ENCODE data around the gene RCAN3.
"Not testable (repeated sequence)": the region's sequence is repeated elsewhere in the genome, so short reads cannot be mapped to it uniquely, and the experiment has no call there.

The RCAN3 gene

DNA sequence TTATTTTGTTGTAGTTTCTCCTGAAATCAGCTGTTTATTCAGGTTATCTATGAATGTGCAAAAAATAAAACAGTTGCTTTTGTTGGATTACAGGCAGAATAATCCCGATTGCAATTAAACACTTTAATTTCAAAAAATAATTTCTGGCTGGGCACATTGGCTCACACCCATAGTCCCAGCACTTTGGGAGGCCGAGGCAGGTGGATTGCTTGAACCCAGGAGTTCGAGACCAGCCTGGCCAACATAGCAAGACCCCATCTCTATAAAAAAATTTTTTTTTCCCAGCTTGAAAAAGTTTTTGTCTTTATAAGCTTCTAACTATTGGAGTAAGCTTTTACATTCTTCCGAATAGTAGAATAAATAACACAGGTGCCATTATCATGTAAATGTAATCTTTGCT, 15.3 kb downstream of the RCAN3 start:
- H3K9ac ChIP-seq (ENCODE audit: low read length), result no peak overlapping the region
- no peaks in the 10 kb centered on the region for H3K4me1 ChIP-seq (ENCODE audit: insufficient read depth, low read length)
- no peaks in the 10 kb centered on the region for H3K27me3 ChIP-seq (ENCODE audit: control insufficient read depth in 1 of 2, insufficient read depth in 2 of 2, low read length in 2 of 2)
- no peak overlapping the region for H3K4me3 ChIP-seq (ENCODE audit: low read depth in 1 of 2, low read length in 2 of 2)
- no peaks in the 10 kb centered on the region for H3K36me3 ChIP-seq (ENCODE audit: insufficient read depth, low read length)
- H3K27ac ChIP-seq (ENCODE audit: low read depth, low read length), result no peak overlapping the region
- no peaks in the 10 kb centered on the region for H3K9me3 ChIP-seq (ENCODE audit: low read length)

DNA sequence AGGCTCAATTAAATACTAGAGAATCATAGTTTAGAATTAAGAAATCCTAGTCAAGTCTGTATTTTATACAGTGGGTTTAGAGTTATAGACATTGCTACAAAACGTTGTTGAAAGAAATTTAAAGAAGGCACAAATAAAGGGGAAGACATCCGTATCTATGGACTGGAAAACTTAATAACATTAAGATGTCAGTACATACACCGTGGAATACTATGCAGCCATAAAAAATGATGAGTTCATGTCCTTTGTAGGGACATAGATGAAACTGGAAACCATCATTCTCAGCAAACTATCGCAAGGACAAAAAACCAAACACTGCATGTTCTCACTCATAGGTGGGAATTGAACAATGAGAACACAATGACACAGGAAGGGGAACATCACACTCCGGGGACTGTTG, 17.6 kb downstream of the RCAN3 start:
- H3K9me3 ChIP-seq (ENCODE audit: low read length); H3K27ac ChIP-seq (ENCODE audit: low read depth, low read length); H3K36me3 ChIP-seq (ENCODE audit: insufficient read depth, low read length); H3K9ac ChIP-seq (ENCODE audit: low read length); H3K4me1 ChIP-seq (ENCODE audit: insufficient read depth, low read length); H3K4me3 ChIP-seq (ENCODE audit: low read depth in 1 of 2, low read length in 2 of 2); H3K27me3 ChIP-seq (ENCODE audit: control insufficient read depth in 1 of 2, insufficient read depth in 2 of 2, low read length in 2 of 2): not testable (repeated sequence)

DNA sequence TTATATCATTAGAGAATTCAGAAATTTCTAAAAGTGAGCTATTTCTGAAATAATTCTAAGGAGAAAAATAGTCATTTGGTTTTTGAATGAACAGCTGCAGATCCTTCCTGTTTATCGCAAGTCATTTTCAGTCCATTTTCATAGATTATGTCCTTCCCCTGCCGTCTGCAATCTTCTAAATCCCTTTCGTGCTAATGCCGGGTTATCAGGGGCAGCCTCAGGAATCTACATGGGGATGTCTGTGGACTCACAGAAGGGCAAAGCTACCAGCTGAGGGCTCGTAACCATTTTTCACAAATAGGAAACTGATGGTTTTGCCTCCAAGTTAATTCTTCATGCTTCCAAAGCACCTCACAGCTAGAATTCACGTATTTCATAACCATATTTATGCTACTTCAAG, 23.0 kb downstream of the RCAN3 start:
- H3K4me1 ChIP-seq (ENCODE audit: insufficient read depth, low read length), result no peaks in the 10 kb centered on the region
- H3K9me3 ChIP-seq (ENCODE audit: low read length), result no peaks in the 10 kb centered on the region
- no peaks in the 10 kb centered on the region for H3K36me3 ChIP-seq (ENCODE audit: insufficient read depth, low read length)
- no peak overlapping the region for H3K4me3 ChIP-seq (ENCODE audit: low read depth in 1 of 2, low read length in 2 of 2)
- H3K27me3 ChIP-seq (ENCODE audit: control insufficient read depth in 1 of 2, insufficient read depth in 2 of 2, low read length in 2 of 2), result no peaks in the 10 kb centered on the region
- no peak overlapping the region for H3K9ac ChIP-seq (ENCODE audit: low read length)
- no peak overlapping the region for H3K27ac ChIP-seq (ENCODE audit: low read depth, low read length)

DNA sequence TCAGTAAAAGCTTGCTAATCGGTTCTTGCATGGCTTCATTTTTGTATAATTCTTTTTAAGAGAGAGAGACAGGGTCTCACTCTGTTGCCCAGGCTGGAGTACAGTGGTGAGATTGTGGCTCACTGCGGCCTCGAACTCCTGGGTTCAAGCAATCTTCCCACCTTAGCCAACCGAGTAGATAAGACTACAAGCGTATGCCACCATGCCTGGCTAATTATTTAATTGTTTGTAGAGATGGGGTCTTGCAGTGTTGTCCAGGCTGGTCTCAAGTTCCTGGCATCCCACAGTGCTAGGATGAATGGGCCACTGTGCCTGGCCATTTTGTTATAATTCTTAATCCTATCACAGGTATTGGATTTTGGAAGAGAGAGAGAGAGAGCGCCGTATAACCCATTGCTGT, 23.4 kb downstream of the RCAN3 start:
- H3K4me3 ChIP-seq (ENCODE audit: low read depth in 1 of 2, low read length in 2 of 2), result no peak overlapping the region
- H3K27me3 ChIP-seq (ENCODE audit: control insufficient read depth in 1 of 2, insufficient read depth in 2 of 2, low read length in 2 of 2), result no peaks in the 10 kb centered on the region
- no peak overlapping the region for H3K9ac ChIP-seq (ENCODE audit: low read length)
- no peak overlapping the region for H3K27ac ChIP-seq (ENCODE audit: low read depth, low read length)
- H3K4me1 ChIP-seq (ENCODE audit: insufficient read depth, low read length), result no peaks in the 10 kb centered on the region
- no peaks in the 10 kb centered on the region for H3K9me3 ChIP-seq (ENCODE audit: low read length)
- no peaks in the 10 kb centered on the region for H3K36me3 ChIP-seq (ENCODE audit: insufficient read depth, low read length)

DNA sequence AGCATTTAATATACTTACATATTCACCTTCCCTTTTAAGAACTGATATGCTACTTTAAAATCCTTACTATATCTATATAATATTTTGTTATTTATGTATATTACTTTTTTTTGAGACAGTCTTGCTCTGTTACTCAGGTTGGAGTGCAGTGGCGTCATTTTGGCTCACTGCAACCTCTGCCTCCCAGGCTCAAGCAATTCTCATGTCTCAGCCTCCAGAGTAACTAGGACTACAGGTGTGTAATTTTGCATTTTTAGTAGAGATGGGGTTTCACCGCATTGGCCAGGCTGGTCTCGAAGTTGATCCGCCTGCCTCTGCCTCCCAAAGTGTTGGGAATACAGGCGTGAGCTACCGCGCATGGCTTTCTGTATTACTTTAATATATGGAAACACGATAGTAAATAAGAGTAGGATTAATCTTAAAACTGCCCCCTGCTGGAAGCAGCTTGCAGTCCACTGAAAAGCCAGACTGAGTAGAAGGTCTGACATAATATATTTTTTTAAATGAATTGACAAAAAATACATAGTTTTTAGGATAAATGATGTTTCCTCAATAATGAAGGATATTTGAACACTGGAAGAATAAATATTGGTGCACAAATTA, 24.4 kb downstream of the RCAN3 start:
- Histone ChIP-seq H3K27me3 (ENCODE audit: control insufficient read depth in 1 of 2, insufficient read depth in 2 of 2, low read length in 2 of 2) (no peaks in the 10 kb centered on the region), H3K9ac (ENCODE audit: low read length) (no peak overlapping the region), H3K4me3 (ENCODE audit: low read depth in 1 of 2, low read length in 2 of 2) (no peak overlapping the region), H3K4me1 (ENCODE audit: insufficient read depth, low read length) (no peaks in the 10 kb centered on the region), H3K36me3 (ENCODE audit: insufficient read depth, low read length) (no peaks in the 10 kb centered on the region), H3K9me3 (ENCODE audit: low read length) (no peaks in the 10 kb centered on the region), H3K27ac (ENCODE audit: low read depth, low read length) (no peak overlapping the region)

DNA sequence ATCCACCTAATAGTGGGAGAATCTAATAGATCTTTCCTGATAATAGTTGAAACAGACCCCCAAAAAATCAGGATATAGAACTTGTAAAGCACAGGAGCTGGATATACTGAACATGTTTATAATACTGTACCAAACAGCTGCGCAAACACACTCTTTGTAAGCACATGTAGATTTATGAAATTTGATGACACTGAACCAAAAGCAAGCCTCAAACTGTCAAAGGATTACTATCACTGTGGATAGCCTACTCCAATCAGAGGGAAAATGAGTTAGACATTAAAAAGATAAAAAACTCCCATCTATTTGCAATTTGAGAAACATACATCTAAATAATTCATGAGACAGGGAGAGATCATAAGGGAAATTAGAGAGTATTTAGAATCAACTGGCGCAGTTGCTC, 26.1 kb downstream of the RCAN3 start:
- no peak overlapping the region for H3K9ac ChIP-seq (ENCODE audit: low read length)
- H3K27me3 ChIP-seq (ENCODE audit: control insufficient read depth in 1 of 2, insufficient read depth in 2 of 2, low read length in 2 of 2), result no peaks in the 10 kb centered on the region
- H3K27ac ChIP-seq (ENCODE audit: low read depth, low read length), result no peak overlapping the region
- no peak overlapping the region for H3K4me3 ChIP-seq (ENCODE audit: low read depth in 1 of 2, low read length in 2 of 2)
- no peaks in the 10 kb centered on the region for H3K4me1 ChIP-seq (ENCODE audit: insufficient read depth, low read length)
- H3K36me3 ChIP-seq (ENCODE audit: insufficient read depth, low read length), result no peaks in the 10 kb centered on the region
- no peaks in the 10 kb centered on the region for H3K9me3 ChIP-seq (ENCODE audit: low read length)

DNA sequence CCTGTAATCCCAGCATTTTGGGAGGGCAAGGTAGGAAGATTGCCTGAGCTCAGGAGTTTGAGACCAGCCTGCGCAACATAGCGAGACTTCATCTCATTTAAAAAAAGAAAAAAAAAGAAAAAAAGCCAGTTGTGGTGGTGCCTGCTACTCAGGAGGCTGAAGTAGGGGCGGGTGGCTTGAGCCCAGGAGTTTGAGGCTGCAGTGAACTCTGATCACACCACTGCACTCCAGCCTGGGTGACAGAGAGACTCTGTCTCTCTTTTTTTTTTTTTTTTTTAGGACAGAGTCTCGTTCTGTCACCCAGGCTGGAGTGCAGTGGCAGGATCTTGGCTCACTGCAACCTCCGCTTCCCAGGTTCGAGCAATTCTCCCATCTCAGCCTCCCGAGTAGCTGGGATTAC, 26.7 kb downstream of the RCAN3 start:
- H3K9me3 ChIP-seq (ENCODE audit: low read length); H3K4me1 ChIP-seq (ENCODE audit: insufficient read depth, low read length); H3K27me3 ChIP-seq (ENCODE audit: control insufficient read depth in 1 of 2, insufficient read depth in 2 of 2, low read length in 2 of 2); H3K9ac ChIP-seq (ENCODE audit: low read length); H3K4me3 ChIP-seq (ENCODE audit: low read depth in 1 of 2, low read length in 2 of 2); H3K36me3 ChIP-seq (ENCODE audit: insufficient read depth, low read length); H3K27ac ChIP-seq (ENCODE audit: low read depth, low read length): not testable (repeated sequence)

DNA sequence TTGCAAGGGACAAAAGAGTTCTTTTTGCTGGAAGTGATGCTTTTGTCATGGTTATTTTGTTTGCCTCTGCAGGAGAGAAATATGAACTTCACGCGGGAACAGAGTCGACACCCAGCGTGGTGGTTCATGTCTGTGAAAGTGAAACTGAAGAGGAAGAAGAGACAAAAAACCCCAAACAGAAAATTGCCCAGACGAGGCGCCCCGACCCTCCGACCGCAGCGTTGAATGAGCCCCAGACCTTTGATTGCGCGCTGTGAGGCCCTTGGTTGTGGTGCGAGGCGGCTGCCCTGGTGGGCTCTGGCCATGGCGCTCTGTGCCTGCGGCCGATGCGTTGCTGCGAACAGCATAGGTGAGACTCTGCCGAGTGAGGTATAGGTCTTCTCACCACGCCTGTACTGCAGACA, 32.4 kb downstream of the RCAN3 start:
- Histone ChIP-seq H3K36me3 (ENCODE audit: insufficient read depth, low read length) (no peaks in the 10 kb centered on the region), H3K27ac (ENCODE audit: low read depth, low read length) (no peak overlapping the region), H3K9ac (ENCODE audit: low read length) (no peak overlapping the region), H3K27me3 (ENCODE audit: control insufficient read depth in 1 of 2, insufficient read depth in 2 of 2, low read length in 2 of 2) (no peaks in the 10 kb centered on the region), H3K9me3 (ENCODE audit: low read length) (no peaks in the 10 kb centered on the region), H3K4me3 (ENCODE audit: low read depth in 1 of 2, low read length in 2 of 2) (no peak overlapping the region), H3K4me1 (ENCODE audit: insufficient read depth, low read length) (no peaks in the 10 kb centered on the region)

DNA sequence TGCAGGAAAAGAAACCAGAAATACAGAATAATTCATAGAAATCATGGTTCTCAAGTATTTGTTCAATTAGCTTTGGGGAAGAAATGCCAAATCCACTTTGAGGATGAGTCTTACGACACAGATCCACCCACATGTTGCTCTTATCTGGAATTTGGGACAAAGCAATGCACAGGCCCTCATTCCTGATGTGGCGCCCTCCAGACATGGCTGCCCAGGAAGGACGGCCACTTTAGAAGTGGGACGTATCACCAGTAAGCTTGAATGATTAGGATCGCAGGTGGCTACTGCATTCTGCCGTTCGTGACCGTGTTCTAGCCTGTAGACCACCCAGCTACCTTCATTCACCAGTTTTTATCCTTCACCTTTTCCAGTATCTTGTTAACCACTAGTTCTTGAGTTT, 33.1 kb downstream of the RCAN3 start:
- H3K36me3 ChIP-seq (ENCODE audit: insufficient read depth, low read length), result no peaks in the 10 kb centered on the region
- H3K9ac ChIP-seq (ENCODE audit: low read length), result no peak overlapping the region
- no peak overlapping the region for H3K27ac ChIP-seq (ENCODE audit: low read depth, low read length)
- H3K4me3 ChIP-seq (ENCODE audit: low read depth in 1 of 2, low read length in 2 of 2), result no peak overlapping the region
- no peaks in the 10 kb centered on the region for H3K27me3 ChIP-seq (ENCODE audit: control insufficient read depth in 1 of 2, insufficient read depth in 2 of 2, low read length in 2 of 2)
- H3K4me1 ChIP-seq (ENCODE audit: insufficient read depth, low read length), result peaks cover under 1% of the 10 kb centered on the region
- H3K9me3 ChIP-seq (ENCODE audit: low read length), result no peaks in the 10 kb centered on the region

DNA sequence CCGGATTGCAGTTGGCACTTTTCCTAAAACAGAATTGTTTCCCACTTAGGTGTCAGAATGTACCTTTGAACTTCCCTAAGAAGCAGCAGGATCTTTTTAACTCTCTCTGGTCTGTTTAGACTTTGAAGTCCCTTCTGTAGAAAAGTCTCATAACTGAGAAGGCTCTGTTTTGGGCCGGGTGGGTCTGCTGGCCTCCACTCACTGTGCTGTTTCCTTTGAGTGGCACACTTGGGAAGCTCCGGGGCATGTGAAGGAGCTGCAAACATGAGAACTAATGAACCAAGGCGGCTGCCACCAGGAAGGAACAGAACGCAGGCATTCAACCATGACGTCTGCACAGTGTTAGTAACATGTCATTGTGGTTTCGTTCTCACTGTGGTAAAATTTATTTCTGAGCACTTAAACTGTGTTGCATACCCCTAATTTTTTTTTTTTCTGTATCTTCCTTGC, 33.8 kb downstream of the RCAN3 start:
- peaks cover 7% of the 10 kb centered on the region for H3K4me1 ChIP-seq (ENCODE audit: insufficient read depth, low read length)
- H3K4me3 ChIP-seq (ENCODE audit: low read depth in 1 of 2, low read length in 2 of 2), result no peak overlapping the region
- no peaks in the 10 kb centered on the region for H3K9me3 ChIP-seq (ENCODE audit: low read length)
- H3K9ac ChIP-seq (ENCODE audit: low read length), result no peak overlapping the region
- H3K36me3 ChIP-seq (ENCODE audit: insufficient read depth, low read length), result no peaks in the 10 kb centered on the region
- H3K27me3 ChIP-seq (ENCODE audit: control insufficient read depth in 1 of 2, insufficient read depth in 2 of 2, low read length in 2 of 2), result no peaks in the 10 kb centered on the region
- no peak overlapping the region for H3K27ac ChIP-seq (ENCODE audit: low read depth, low read length)

DNA sequence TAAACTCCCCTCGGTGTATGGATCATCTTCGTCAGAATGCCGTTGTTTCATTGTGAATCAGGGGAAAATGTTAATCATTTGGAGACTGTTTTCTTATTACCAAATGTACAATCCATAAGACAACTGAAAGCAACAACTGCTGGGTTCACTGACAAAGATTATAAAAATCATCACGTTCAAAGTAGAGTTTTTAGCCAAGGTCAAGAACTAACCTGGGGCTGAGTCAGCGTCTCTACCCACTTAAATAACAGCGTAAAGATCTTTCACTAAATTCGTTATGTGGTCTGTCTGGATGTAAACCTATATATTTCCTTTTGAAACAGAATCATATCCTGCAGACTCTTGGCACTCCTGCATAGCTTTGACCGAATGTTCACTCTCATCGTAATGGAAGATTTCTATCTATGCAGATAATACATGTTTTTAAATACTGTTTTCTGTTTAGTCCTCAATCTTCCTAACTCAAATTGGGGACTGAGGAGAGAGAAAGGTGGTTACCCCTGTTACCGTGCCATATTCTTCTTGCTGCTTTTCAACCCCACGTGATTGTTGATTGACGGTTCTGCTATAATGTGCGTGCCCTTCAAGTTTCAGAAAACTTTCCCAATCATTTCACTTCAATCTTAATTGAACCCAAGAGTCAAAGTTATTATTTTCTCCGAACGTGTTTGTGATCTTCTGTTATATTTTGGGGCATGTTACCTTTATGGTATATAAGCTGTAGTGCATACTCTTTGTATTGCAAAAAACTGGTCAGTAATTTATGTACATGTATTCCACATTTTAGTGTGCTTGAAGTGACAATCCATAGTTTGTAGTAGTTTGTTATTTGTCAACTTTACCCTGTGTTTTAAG, 37.6 kb downstream of the RCAN3 start:
- Histone ChIP-seq H3K4me1 (ENCODE audit: insufficient read depth, low read length) (peaks cover 9% of the 10 kb centered on the region), H3K9me3 (ENCODE audit: low read length) (no peaks in the 10 kb centered on the region), H3K27me3 (ENCODE audit: control insufficient read depth in 1 of 2, insufficient read depth in 2 of 2, low read length in 2 of 2) (no peaks in the 10 kb centered on the region), H3K9ac (ENCODE audit: low read length) (no peak overlapping the region), H3K36me3 (ENCODE audit: insufficient read depth, low read length) (no peaks in the 10 kb centered on the region), H3K27ac (ENCODE audit: low read depth, low read length) (no peak overlapping the region), H3K4me3 (ENCODE audit: low read depth in 1 of 2, low read length in 2 of 2) (no peak overlapping the region)
